ENCODE results near the gene IRAK3. TPM values are rescaled to one million over a fixed set of nuclear protein-coding genes. Genes with fewer than 3 reads are reported as not detected.

IRAK3 gene
- total RNA-seq, 1 experiment from 2014 or later = 0.12 TPM

- RAD21 ChIA-PET (ENCODE audit: low non-redundant PET in 1 of 2, low total read pairs in 2 of 2, uncharacterized antibody in 2 of 2, unreplicated experiment in 2 of 2) = no interaction called here
- Histone ChIP-seq H3K9me2 (ENCODE audit: insufficient read depth) (no peaks in the 10 kb centered on the region), H4K20me1 (ENCODE audit: insufficient read depth) (no peaks in the 10 kb centered on the region), H2AFZ (ENCODE audit: low read depth, low read length, poor library complexity, severe bottlenecking) (no peak overlapping the region), H3K9ac (ENCODE audit: low read length) (no peak overlapping the region), H3K36me3 (ENCODE audit: control insufficient read depth in 1 of 2, insufficient read depth in 2 of 2, low read length in 2 of 2) (no peaks in the 10 kb centered on the region), H3K9me3 (ENCODE audit: control insufficient read depth in 1 of 2, insufficient read depth in 1 of 2, low read depth in 1 of 2, low read length in 2 of 2) (peaks cover 6 to 9% of the 10 kb centered on the region in 2 experiments; a peak in 2 of 4 replicates), H3K79me2 (ENCODE audit: insufficient read depth, low read length) (no peaks in the 10 kb centered on the region), H3K4me3 (replicated peaks in 1 of 2; ENCODE audit: low read depth in 1 of 2, low read length in 2 of 2) (no peak overlapping the region), H3K27ac (ENCODE audit: low read depth, low read length) (no peak overlapping the region), H3K4me1 (ENCODE audit: control insufficient read depth in 1 of 2, insufficient read depth in 2 of 2, low read length in 2 of 2) (no peaks in the 10 kb centered on the region), H3K4me2 (ENCODE audit: low read length) (no peak overlapping the region), H3K27me3 (ENCODE audit: insufficient read depth, low read length) (no peaks in the 10 kb centered on the region)
- CTCF ChIA-PET = interaction anchor here (1.1 kb wide), 1 partner anchor 28 kb away, joined by 5 read pairs; the partner anchor contains the start of gene TMBIM4
- ATAC-seq (no peak), DNase-seq (ENCODE audit: low read depth, low spot score) (no peak)
- intact Hi-C loops (cut with micrococcal nuclease) = no loop called here
- POLR2A ChIA-PET = interaction anchor here (0.7 to 2.2 kb wide), 2 partner anchors 28 to 586 kb away, joined by 3 to 8 read pairs; partner anchors contain the start of gene TMBIM4
- no peak for TF ChIP-seq CEBPB (IDR thresholded peaks at IDR 0.05; ENCODE audit: low read depth)
- TF ChIP-seq POLR2A (IDR thresholded peaks at IDR 0.05; ENCODE audit: borderline replicate concordance, extremely low read depth, insufficient read depth, insufficient read length) = no peak
- TF ChIP-seq TCF7L2 (IDR thresholded peaks at IDR 0.05; ENCODE audit: borderline replicate concordance, extremely low read depth, insufficient read depth, insufficient read length) = no peak
- no peak for TF ChIP-seq RAD21 (IDR thresholded peaks at IDR 0.05; ENCODE audit: low read depth)
- no peak for TF ChIP-seq ZFX (IDR thresholded peaks at IDR 0.05)
- no peak for TF ChIP-seq ATF3 (IDR thresholded peaks at IDR 0.05)
- no peak for TF ChIP-seq SP1 (IDR thresholded peaks at IDR 0.05; ENCODE audit: low read depth)
- TF ChIP-seq EGR1 (IDR thresholded peaks at IDR 0.05; ENCODE audit: low read depth) = no peak
- TF ChIP-seq EZH2phosphoT487 (IDR thresholded peaks at IDR 0.05; ENCODE audit: borderline replicate concordance) = no peak
- no peak for TF ChIP-seq SIN3A (IDR thresholded peaks at IDR 0.05; ENCODE audit: low read depth)
- TF ChIP-seq REST (IDR thresholded peaks at IDR 0.05; ENCODE audit: low read depth) = no peak
- BruUV-seq (replicated peaks) = no TSS peak
Measured at GRCh38 chr12:66197495-66197921, 8.5 kb downstream of the IRAK3 start.
